ENCODE measurements around the gene CD96. TPM values are rescaled to one million over a fixed set of nuclear protein-coding genes. Genes with fewer than 3 reads are reported as not detected.

CD96 gene
- total and polyA plus RNA-seq, 2 donors (not counting 3 experiments of a cell fraction or from before 2014, with no cell fraction given): not detected

DNA sequence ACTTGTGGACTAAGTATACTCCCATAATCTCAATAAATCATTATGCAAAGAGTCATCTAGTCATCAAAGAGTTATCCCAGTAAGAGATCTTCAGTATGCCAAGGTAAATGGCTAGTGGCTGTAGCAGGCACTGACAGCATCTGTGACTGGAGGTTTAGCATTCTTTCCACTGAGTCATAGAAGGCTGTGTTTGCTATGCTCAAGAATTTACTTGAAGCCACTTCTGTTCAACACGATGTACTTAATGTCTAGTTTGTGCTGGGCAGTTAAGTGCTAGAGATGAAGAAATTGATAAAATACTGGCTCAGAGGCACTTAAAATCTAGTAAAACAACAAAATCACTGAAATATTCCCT is 40.1 kb downstream of the CD96 start:
- DNase-seq (ENCODE audit: low read depth, low spot score) (no peak), FAIRE-seq (no peak)
- no peaks in the 10 kb centered on the region for H3K79me2 ChIP-seq (ENCODE audit: control insufficient read depth, insufficient read depth, low read length)
- no peaks in the 10 kb centered on the region for H3K9me3 ChIP-seq (replicated peaks; ENCODE audit: control insufficient read depth, insufficient read depth, low read length)
- H3K4me2 ChIP-seq (ENCODE audit: insufficient read depth, low read length): no peak overlapping the region
- no peaks in the 10 kb centered on the region for H3K4me1 ChIP-seq (ENCODE audit: control insufficient read depth, extremely low read depth, insufficient read depth, low read length)
- ChIA-PET POLR2A (no interaction called here), CTCF (no interaction called here)
- BruUV-seq (replicated peaks): no TSS peak
- intact Hi-C loops (cut with micrococcal nuclease): no loop called here
- no peak overlapping the region for H3K9ac ChIP-seq (replicated peaks; ENCODE audit: extremely low read depth, insufficient read depth, low read length)
- H3K4me3 ChIP-seq (replicated peaks in 1 of 3; ENCODE audit: insufficient read depth in 1 of 3, low read depth in 1 of 3, low read length in 3 of 3): no peak overlapping the region
- TF ChIP-seq FOS (IDR thresholded peaks at IDR 0.05; ENCODE audit: borderline replicate concordance, insufficient read depth, low read length) (no peak), POLR2AphosphoS5 (IDR thresholded peaks at IDR 0.05; ENCODE audit: insufficient read depth, low read depth, low read length) (no peak), JUN (IDR thresholded peaks at IDR 0.05; ENCODE audit: borderline replicate concordance, insufficient read depth, insufficient read length, low read depth) (no peak), MYC (IDR thresholded peaks at IDR 0.05; ENCODE audit: low read depth, low read length) (no peak), GATA2 (IDR thresholded peaks at IDR 0.05; ENCODE audit: insufficient read depth, insufficient read length, low read depth, low read length) (no peak), POLR2A (IDR thresholded peaks at IDR 0.05; ENCODE audit: low read depth, low read length) (no peak), EZH2 (IDR thresholded peaks at IDR 0.05; ENCODE audit: borderline replicate concordance, low read depth, low read length, severe bottlenecking) (no peak)
- TF ChIP-seq, protein P1, sequence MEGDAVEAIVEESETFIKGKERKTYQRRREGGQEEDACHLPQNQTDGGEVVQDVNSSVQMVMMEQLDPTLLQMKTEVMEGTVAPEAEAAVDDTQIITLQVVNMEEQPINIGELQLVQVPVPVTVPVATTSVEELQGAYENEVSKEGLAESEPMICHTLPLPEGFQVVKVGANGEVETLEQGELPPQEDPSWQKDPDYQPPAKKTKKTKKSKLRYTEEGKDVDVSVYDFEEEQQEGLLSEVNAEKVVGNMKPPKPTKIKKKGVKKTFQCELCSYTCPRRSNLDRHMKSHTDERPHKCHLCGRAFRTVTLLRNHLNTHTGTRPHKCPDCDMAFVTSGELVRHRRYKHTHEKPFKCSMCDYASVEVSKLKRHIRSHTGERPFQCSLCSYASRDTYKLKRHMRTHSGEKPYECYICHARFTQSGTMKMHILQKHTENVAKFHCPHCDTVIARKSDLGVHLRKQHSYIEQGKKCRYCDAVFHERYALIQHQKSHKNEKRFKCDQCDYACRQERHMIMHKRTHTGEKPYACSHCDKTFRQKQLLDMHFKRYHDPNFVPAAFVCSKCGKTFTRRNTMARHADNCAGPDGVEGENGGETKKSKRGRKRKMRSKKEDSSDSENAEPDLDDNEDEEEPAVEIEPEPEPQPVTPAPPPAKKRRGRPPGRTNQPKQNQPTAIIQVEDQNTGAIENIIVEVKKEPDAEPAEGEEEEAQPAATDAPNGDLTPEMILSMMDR (IDR thresholded peaks at IDR 0.05; ENCODE audit: extremely low read depth in 1 of 2, insufficient read depth in 1 of 2, low read depth in 1 of 2, low read length in 2 of 2): no peak
- TF ChIP-seq, protein P2, sequence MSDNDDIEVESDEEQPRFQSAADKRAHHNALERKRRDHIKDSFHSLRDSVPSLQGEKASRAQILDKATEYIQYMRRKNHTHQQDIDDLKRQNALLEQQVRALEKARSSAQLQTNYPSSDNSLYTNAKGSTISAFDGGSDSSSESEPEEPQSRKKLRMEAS (IDR thresholded peaks at IDR 0.05; ENCODE audit: insufficient read depth, insufficient read length): no peak
- no peaks in the 10 kb centered on the region for H3K9me1 ChIP-seq (replicated peaks; ENCODE audit: control insufficient read depth, extremely low read depth, insufficient read depth, low read length)
- H3K36me3 ChIP-seq (ENCODE audit: control insufficient read depth in 2 of 2, extremely low read depth in 1 of 2, insufficient read depth in 2 of 2, low read length in 2 of 2): no peaks in the 10 kb centered on the region
- dilution Hi-C loops (cut with MboI; ENCODE audit: extremely low pct_ligation_motif_present, low sequenced_read_pairs): no loop called here
- H3K27me3 ChIP-seq (ENCODE audit: control insufficient read depth in 2 of 2, insufficient read depth in 2 of 2, low read length in 2 of 2): peaks cover 0 to 6% of the 10 kb centered on the region in 2 experiments
- no peak overlapping the region for H3K27ac ChIP-seq (ENCODE audit: insufficient read depth, low read depth, low read length)
- no peaks in the 10 kb centered on the region for H4K20me1 ChIP-seq (replicated peaks; ENCODE audit: control insufficient read depth, extremely low read depth, insufficient read depth, low read length)
- H2AFZ ChIP-seq (ENCODE audit: low read depth, low read length): no peak overlapping the region

Measured in endothelial cell of umbilical vein (primary cell).